GM21529 (cell line): ENCODE measurements around the gene ERRFI1.
A peak's percentile ranks its signal among the peaks of the same experiment; 100 is the strongest.

ENCODE experiments used
- ATAC-seq: cut with Tn5 transposase; IDR thresholded peaks from one replicate; pipeline ENCODE4 v1.9.1; 2021; ENCODE audit not compliant: unreplicated experiment

The ERRFI1 gene

DNA sequence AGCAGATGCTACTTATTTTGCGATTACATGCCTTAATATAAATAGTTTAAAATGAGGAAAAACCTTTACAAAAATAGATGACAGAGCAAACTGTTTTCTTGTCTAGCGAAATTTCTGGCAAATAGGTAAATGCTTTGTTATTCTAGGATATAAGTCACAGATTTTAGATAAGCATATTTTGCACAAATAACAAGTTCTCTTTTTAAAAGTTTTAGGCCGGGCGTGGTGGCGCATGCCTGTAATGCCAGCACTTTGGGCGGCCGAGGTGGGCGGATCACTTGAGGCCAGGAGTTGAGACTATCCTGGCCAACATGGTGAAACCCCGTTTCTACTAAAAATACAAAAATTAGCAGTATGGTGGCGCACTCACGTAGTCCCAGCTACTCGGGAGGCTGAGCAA, 20.3 kb upstream of the ERRFI1 start:
- ATAC-seq = no peak

DNA sequence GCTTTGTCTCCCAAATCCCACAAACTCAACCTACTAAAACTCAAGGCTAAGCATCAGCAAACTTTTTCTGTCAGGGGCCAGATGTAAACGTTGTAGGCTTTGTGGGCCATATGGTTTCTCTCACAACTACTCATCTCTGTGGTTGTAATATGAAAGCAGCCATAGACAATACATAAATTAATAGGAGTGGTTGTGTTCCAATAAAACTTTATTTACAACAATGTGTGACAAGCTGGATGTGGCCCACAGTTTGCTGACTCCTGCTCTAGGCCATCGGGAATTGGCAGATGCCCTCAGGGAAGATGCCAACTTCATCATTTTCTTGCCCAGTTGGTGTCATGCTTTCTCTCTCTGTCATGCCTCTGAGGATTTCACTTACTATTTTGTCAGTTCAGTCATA, 17.5 kb upstream of the ERRFI1 start:
- ATAC-seq = no peak

DNA sequence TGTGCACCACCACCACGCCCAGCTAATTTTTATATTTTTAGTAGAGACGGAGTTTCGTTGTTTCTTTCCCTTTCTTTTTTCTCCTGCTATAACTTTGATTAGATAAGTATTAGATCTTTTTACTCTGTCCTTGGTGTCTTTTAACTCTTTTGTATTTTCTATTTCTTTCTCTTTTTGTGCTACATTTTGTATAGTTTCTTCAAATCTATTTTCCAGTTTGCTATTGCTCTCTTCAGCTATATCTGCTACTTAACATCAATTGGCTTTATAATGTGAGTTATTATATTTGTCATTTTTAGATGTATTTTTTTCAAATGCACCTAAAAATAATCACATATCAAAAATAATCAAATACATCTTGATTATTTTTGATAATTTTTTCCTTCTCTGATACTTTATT, 16.0 kb upstream of the ERRFI1 start:
- no peak for ATAC-seq

DNA sequence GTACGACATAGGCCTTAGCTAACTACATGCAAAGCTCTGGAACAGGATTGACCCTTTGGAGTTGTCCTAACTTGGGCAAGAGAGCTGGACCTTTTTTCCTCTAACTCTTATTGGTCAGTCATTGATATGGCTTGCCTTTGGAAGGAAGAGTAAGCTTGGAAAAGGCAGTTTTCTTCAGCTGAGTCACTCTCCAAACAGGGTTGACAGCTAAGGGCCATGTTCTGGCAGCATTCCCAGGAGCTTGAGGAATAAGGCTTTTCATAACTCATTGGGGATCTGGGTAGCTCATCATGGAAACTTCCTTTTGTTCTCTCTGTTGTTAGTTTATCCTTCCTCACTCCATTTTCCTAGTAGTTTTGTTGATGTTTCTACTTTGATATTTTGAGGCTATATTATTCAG, 14.5 kb upstream of the ERRFI1 start:
- no peak for ATAC-seq

DNA sequence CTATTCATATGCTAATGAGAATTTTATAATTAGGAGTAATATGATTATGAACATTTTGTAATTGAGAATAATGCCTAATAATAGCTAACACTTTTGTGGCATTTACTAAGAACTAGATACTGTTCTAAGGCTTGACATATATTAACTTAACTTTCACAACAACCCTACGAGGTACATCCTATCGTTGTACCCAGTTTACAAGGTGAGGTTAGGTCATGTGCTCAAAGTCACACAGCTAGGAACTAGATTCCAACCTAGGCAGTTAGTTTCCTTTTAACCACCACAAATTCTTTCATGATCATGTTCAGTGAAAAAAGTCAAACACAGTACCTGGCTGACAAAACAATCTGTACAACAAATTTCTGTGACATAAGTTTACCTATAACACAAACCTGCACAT, 13.0 kb upstream of the ERRFI1 start:
- ATAC-seq = no peak

DNA sequence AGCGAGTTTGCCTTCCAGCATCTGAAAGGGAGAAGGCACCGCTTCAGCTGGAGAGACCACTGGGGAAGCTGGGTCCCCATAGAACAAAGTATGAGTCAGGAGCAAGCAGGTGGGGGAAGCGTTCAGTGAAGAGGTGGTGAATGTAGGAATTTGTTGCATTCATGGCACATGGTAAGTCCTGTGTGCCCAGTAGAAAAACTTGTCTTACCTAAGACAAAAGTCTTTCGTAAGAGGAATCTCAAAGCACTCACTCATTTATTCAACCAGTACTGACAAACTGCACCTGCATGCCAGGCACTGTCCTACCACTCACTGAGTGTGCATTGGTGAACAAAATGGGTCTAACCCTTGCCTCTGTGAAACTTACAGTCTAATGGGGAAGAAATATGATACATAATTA, 9.2 kb upstream of the ERRFI1 start:
- ATAC-seq = no peak

DNA sequence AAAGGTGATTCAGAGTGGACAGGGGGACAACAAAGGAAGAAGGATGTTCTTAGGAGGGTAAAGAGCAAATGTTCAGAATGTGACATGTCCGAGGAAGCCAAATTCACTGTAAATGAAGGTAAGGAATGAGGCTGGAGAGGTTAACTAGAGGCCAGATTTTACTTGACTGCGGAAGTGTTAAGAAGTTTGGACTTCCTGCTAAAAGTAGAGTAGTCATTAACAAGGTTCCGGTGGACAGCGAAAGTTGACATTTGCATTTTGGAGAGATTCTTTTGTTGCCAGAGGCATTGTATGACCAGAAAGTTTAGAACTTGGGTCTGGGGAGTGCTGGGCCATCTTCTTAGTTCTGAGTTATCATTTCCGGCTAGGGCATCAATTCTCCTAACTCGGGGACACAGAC, 7.2 kb upstream of the ERRFI1 start:
- ATAC-seq = no peak

DNA sequence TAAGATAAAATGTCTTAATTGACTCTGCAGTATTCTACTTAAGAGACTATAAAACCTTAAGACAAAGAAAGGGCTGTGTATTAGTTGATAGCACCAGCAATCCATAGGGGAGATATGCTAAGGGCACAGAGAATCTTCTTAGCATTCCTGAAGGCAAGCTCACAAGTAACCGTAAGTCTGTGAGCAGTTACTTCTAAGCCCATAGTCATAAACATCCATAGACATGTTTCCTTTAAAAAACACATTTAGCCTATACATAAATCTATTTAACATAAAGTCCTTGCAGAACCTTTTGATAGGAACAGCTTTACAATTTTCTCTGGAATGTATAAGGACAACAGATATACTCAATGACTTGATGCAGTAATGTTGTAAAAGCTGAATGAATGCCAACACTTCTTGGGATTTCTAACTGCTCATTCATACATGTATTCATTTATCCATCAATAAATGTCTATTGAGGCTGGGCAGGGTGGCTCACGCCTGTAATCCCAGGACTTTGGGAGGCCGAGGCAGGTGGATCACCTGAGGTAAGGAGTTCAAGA, 6.3 kb upstream of the ERRFI1 start:
- ATAC-seq = no peak

DNA sequence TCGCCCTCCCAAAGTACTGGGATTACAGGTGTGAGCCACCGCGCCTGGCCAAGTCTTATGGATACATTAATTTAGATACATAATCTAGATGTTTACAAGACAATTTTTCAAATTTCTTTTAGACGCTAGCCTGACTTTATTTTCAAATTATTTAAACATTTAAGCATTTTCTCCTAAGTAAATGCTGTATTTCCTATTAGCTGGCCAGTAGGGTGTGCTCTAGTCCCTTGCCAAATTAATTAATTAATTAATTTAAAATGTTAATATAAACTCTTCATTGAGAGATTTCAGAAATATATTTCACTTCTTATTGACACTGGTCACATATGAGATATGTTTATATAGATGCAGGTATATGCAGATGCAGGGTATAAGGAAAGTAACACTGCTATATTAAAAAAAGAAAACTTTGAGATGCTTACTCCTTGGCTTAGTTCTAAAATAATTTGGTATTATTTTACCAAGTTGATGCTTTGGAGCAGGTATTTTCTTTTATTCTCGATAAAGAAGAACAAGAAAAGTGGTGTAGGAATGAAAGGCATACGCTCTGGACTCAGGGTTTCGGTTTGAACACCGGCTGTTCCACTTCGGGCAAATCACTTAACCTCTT, 5.2 kb upstream of the ERRFI1 start:
- ATAC-seq = no peak

DNA sequence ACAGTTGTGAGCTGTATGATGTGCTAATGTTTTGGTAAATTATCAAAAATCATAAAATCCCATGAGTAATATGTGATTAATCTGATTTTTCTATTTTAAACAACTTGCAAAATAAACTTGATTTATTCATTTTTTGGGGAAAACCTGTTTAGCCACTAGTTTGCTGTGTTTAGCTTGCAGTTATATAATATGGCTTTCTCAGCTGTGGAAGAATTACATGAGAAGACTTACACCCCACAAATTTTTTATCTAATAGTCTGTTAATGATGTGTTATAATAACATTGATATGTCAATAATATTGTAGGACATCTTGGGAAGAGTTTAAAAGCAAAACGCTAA, 2.4 kb upstream of the ERRFI1 start:
- ATAC-seq = no peak

DNA sequence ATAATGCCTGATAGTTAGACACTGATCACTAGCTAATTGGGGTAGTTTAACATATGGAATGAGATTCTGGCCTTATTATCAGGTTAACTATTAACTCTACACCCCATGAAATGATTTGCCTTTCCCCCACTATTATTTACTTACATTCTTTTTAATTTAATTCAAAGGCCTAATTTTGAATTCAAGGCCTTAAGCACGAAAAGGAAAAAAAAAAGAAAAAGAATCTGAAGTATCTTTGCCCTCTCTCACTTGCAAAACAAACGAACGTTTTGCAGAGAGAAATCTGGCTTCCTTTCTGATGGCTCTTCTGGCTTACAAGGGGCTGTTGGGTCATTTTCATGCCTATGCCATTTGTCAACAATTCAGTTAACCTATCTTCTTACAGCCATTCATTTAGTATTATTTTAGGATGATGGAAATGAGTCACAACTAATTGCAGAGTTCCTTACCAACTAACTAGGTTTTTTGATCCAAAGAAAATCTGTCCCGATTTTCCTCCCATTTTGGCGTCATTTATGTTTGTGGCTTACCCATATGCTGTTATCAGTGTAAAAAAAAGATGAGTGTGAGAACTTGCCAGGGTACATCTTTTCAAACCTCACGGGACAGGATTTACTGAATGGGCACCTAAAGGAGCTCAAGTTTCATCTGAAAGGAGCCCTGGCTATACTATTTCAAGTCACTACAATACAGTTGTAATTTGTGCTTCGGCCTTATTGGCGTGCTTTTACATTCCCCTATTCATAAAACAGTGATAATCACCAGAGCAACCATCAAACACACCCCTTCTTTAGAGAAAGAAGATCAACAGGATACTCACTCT, 1.9 kb upstream of the ERRFI1 start:
- ATAC-seq = no peak

DNA sequence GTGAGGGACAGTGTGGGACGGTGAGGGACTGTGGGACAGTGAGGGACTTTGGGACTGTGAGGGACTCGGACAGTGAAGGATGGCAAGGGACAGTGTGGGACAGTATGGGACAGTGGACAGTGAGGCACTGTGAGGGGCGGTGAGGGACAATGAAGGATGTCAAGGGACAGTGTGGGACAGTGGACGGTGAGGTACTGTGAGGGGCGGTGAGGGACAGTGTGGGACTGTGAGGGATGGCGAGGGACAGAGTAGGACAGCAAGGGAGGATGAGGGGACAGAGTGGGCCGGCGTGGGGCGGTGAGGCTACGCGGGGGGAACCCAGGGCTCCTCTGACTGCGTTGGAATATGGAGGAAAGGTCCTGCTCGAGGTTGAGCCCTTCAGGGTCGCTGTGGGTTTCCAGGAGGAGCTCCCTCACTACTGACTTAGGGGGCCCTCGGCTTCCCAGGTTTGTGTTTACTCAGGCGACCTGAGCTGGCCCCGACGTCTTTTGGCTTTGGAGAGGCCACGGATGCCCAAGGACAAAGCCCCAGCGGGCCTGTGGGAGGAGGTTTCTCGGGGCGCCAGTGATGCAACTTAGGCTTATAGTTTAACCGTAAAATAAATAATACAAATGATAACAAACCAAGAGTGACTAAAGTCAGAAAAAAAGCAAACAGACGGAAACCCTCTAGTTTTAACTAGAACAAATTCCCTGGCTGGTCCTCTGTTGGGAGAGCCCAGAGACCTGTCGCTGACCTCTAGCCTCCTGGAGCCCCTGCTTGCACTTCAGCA, 1.1 kb upstream of the ERRFI1 start:
- no peak for ATAC-seq

DNA sequence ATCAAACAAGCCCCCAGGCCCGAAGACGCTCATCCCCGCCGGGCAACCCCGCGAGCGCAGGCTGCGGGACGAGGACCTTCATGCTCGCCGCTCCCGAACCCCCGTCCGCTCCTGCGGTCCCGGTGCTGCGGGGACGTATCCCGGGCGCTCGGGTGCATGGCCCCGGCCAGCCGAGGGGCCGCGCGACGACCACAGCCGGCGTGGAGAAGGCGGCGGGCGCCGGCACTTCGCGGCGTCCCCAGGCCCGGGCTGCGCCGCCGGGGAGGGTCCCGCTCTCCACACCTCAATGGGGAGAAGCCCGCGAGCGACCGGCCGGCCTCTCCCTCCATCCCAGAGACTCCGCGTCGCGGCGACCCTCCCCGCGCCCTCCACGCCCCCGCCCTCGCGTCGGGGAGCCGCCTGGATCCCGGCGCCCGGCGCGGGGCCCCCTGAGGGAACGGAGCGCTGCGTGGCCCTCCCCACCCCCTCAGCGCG, 401 bp downstream of the ERRFI1 start:
- ATAC-seq = peak; percentile 32

DNA sequence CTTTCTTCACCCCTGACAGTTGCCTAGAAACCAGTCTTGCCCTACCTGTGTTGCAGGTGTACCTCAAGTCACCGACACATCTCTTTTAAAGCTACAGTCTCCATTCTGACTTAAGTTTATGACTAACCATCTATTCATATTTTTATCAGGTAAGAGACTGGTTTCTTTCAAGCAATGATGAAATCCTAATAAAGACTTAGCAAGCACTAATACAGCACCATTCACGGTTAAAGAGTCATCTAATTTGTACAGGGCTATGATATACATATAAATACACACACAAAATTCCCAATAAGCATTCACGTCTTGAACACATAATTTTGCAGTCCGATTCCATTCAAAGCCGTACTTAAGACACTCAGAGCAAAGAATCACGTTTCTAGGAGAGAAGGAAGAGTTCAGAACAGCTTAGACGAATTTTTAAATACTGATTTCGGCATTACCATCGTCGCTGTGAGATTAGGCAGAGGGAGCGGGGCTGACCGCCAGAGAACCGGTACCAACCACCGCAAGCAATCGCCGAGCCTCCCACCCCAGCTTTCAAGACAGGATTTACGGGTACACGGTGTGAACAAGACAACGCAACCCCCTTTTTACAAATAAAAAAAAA, 943 bp downstream of the ERRFI1 start:
- ATAC-seq = no peak

DNA sequence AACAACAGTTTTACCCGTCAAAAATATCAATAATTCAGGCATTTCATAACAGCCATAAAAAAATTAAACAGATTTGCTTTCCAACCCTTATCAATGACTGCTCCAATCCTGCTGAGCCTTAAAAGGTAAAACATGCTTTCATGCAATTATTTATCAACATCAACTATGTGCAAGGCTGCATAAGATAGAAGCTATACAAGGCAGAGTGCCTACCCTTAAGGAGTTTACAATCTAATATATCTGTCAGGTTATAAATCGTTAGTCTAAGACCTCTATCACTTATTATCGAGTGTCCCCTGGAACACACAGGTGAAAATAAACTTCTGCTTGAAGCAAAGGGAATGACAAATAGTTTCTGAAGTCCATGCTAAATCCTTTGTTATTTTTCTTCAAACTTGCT, 1.8 kb downstream of the ERRFI1 start:
- ATAC-seq = no peak

DNA sequence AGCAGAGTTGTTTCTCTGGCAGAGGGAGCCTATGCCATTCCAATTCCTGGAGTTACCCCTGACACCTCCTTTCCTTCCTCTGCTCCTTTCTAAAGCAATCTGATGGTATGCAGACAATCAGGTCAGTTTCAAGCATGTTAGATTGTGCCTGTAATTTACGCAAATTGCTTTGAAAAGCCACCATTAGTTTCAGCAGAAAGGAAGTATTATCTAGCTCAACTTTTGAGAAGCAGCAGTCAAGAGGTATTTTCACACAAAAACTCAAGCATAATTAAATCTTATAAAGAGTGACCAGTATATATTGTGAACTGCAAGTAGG, 2.2 kb downstream of the ERRFI1 start:
- no peak for ATAC-seq

DNA sequence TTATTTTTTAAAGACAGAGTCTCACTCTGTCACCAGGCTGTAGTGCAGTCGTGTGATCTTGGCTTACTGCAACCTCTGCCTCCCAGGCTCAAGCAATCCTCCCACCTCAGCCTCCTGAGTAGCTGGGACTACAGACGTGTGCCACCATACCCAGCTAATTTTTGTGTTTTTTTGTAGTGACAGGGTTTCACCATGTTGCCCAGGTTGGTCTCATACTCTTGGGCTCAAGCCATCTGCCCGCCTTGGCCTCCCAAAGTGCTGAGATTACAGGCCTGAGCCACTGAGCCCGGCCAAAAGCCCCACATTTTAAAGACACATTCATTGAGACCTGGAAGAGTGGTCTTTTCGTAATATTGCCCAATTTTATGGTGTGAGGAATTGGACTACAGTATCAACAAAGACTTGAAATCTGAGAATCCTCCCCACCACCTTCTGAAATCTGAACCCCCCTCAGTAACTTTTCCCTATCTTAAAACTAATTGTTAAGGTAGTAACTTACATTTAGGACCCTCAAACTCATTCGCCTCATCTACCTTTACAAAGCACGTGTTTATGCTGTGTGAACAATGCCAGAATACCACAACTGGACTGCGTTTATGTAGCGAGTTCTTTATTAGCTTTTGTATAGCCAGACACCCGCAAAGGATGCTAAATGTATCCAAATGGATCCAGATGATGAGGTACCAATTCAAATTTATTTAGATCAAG, 2.7 kb downstream of the ERRFI1 start:
- ATAC-seq = no peak

DNA sequence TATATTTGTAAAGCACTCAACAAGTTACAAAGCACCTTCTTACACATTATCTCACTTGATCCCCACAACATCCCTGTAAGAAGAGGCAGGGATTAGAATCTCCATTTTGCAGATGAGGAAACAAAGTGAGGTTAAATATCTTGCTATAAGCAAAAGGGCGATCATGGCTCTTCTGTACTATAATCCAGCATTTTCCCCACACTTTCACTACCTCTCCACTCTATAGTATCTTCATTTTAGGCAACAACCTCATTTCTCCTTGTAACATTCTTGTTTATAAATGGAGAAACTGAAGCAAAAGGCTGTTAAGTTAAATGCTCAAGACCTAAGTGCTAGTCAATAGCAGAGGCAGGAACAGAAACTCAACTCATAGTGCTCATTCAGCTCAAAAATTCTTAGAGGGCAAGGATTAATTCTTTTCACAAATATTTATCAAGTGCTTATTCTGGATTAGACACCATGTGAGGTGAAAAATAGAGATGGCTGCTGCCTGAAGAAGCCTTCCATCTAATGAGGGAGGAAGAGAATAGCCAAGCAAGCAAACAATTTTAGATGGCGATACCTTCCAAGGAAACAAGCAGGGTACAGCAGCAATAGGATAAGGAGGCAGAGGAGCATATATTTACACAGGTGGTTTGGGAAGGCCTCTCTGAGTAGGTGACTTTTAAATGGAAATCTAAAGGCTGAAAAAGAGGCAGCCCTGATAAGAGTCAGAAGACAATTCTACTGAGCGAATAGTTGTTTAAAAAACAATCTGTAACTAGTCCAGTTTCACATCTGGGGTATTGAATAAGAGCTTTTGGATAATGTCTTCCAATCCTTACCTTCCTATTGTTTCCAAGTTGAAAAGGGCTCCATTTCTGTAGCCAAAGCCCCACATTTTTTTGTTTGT, 3.5 kb downstream of the ERRFI1 start:
- ATAC-seq = no peak

DNA sequence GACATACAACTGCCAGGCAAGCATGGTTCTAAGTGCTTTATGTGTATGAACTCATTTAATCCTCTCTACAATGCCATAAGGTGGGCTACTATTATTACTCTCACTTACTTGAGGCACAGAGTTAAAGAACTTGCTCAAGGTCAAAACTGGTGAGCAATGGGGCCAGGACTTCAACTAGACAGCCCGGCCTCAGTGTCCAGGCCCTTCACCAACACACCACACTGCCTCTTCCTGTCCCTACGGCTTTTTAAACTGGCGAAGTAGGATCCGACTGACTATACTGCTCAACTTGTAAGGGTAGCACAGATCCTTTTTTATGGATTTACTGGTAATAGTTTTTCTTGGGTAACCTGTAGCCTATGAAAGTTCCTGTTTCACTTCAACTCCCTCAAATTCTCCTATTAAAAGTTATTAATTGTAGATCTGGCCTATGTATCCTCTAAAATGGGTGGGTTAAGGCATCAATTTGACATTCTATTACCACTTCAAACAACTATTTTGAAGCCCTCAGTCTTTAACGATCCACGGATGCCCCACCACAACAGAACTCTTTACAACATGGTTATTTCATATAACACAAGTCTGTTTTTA, 4.3 kb downstream of the ERRFI1 start:
- no peak for ATAC-seq

DNA sequence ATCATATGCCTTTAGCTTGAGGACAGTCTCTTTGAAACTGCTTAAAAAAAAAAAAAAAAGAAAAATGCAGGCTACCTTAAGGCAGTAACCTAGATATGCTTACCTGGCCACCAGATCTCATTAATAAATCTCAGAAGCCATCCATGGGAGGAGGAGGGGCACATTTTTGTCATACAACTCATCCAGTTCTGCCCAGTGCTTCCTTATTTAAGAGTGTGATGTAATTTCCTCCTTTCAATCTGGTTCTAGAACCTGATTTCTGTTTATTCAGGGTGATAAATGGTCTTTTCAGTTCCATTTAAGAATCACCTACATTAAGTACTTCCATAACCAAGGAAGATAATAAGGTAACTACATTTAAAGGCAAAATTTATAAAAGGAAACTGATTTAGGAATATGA, 6.1 kb downstream of the ERRFI1 start:
- no peak for ATAC-seq
